ENCODE measurements around the gene HYDIN. TPM values are rescaled to one million over a fixed set of nuclear protein-coding genes. Genes with fewer than 3 reads are reported as not detected.

Gene HYDIN
- polyA plus RNA-seq, 1 donor from 2014 or later = 2.2 TPM

DNA sequence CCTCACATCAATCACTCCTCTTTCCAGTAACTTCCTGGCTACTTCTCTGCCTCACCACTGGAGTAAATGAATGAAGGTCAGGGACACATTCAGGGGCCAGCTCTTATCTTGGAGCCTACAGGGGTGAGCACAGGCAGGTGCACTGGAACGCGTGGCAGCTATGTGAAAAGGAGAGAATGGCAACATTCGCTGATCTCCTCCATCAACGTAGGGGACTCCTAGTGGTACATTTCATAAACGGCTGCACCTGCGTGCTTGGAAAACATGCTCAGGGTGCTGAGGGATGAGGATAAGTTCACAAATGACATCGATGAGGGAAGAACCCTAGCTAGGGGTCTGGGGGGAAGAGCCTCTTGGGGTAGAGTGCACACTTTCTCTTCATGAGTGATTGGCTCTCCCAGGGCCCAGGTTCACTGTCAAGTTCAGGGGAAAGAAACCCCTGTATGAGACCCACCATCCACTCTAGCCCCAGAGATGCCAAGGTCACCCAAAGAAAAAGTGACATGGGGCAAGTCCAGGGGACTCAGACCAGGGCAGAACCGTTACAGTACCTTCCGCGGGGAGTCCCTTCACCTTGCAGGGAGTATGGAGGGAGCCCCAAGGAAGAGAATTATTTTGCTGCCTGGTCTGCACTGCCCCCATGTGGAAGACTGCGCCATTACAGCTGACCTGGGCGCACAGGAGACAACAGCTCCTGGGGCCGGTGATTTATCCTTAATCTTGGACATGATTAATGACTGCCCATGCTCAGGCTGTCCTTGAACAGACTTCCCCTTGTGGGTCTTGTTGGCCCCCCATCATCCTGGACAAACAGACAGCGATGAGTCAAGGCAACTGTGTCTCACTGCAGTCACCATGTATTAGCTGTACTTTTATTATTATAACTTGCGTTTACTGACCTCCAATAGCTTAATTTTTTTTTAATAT, 459.6 kb downstream of the HYDIN start:
- Histone ChIP-seq H3K4me3 (ENCODE audit: low read length) (no peak overlapping the region), H4K20me1 (ENCODE audit: insufficient read depth) (no peaks in the 10 kb centered on the region), H3K4me2 (ENCODE audit: low read length) (no peak overlapping the region), H3K27me3 (ENCODE audit: insufficient read depth, low read depth, low read length) (no peaks in the 10 kb centered on the region), H3K36me3 (ENCODE audit: insufficient read depth, low read length) (no peaks in the 10 kb centered on the region), H3K27ac (ENCODE audit: low read length) (no peak overlapping the region), H3K9me2 (ENCODE audit: insufficient read depth, low read length) (no peaks in the 10 kb centered on the region), H3K79me2 (replicated peaks; ENCODE audit: insufficient read depth, low read length) (no peaks in the 10 kb centered on the region), H3K9me3 (ENCODE audit: low read length) (no peaks in the 10 kb centered on the region), H3K9ac (ENCODE audit: low read length) (no peak overlapping the region), H3F3A (ENCODE audit: insufficient read depth, low read length, poor library complexity, severe bottlenecking) (no peaks in the 10 kb centered on the region), H2AFZ (ENCODE audit: low read depth, low read length) (no peak overlapping the region)
- TF ChIP-seq SMC3 (conservative IDR thresholded peaks at IDR 0.05; ENCODE audit: poor library complexity) (peak; percentile 85), RAD21 (conservative IDR thresholded peaks at IDR 0.05) (peak; percentile 88), MXI1 (conservative IDR thresholded peaks at IDR 0.05; ENCODE audit: poor library complexity, severe bottlenecking) (peak; percentile 9), TAF1 (IDR thresholded peaks at IDR 0.05; ENCODE audit: low read depth) (no peak), EP300 (conservative IDR thresholded peaks at IDR 0.05; ENCODE audit: poor library complexity, severe bottlenecking) (no peak)
- TF ChIP-seq, protein P1, sequence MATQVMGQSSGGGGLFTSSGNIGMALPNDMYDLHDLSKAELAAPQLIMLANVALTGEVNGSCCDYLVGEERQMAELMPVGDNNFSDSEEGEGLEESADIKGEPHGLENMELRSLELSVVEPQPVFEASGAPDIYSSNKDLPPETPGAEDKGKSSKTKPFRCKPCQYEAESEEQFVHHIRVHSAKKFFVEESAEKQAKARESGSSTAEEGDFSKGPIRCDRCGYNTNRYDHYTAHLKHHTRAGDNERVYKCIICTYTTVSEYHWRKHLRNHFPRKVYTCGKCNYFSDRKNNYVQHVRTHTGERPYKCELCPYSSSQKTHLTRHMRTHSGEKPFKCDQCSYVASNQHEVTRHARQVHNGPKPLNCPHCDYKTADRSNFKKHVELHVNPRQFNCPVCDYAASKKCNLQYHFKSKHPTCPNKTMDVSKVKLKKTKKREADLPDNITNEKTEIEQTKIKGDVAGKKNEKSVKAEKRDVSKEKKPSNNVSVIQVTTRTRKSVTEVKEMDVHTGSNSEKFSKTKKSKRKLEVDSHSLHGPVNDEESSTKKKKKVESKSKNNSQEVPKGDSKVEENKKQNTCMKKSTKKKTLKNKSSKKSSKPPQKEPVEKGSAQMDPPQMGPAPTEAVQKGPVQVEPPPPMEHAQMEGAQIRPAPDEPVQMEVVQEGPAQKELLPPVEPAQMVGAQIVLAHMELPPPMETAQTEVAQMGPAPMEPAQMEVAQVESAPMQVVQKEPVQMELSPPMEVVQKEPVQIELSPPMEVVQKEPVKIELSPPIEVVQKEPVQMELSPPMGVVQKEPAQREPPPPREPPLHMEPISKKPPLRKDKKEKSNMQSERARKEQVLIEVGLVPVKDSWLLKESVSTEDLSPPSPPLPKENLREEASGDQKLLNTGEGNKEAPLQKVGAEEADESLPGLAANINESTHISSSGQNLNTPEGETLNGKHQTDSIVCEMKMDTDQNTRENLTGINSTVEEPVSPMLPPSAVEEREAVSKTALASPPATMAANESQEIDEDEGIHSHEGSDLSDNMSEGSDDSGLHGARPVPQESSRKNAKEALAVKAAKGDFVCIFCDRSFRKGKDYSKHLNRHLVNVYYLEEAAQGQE (IDR thresholded peaks at IDR 0.05; ENCODE audit: borderline replicate concordance) = no peak
- TF ChIP-seq, protein P2, sequence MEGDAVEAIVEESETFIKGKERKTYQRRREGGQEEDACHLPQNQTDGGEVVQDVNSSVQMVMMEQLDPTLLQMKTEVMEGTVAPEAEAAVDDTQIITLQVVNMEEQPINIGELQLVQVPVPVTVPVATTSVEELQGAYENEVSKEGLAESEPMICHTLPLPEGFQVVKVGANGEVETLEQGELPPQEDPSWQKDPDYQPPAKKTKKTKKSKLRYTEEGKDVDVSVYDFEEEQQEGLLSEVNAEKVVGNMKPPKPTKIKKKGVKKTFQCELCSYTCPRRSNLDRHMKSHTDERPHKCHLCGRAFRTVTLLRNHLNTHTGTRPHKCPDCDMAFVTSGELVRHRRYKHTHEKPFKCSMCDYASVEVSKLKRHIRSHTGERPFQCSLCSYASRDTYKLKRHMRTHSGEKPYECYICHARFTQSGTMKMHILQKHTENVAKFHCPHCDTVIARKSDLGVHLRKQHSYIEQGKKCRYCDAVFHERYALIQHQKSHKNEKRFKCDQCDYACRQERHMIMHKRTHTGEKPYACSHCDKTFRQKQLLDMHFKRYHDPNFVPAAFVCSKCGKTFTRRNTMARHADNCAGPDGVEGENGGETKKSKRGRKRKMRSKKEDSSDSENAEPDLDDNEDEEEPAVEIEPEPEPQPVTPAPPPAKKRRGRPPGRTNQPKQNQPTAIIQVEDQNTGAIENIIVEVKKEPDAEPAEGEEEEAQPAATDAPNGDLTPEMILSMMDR (IDR thresholded peaks at IDR 0.05; ENCODE audit: poor library complexity, severe bottlenecking) = peak; percentile 88

DNA sequence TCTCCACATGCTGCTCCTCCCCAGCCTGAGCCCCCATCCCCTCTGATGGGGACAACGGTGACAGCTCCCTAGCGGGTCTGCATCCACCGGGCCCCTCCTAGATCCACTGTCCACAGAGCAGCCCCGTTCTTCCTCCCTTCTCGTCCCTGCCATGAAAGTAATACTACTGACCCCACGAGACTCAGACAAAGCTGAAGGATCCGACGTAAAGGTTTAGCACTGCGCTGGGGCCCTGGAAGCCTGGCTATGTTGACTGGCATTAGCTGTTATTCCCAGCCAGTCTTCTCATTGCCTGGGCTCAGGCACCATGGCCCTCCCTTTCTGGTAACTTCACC, 460.3 kb downstream of the HYDIN start:
- H3K9me2 ChIP-seq (ENCODE audit: insufficient read depth, low read length) = no peaks in the 10 kb centered on the region
- no peaks in the 10 kb centered on the region for H3K9me3 ChIP-seq (ENCODE audit: low read length)
- TF ChIP-seq EZH2 (IDR thresholded peaks at IDR 0.05; ENCODE audit: borderline replicate concordance, insufficient read depth, low read length, poor library complexity, severe bottlenecking) (no peak), POLR2AphosphoS5 (IDR thresholded peaks at IDR 0.05) (no peak), SMC3 (conservative IDR thresholded peaks at IDR 0.05; ENCODE audit: poor library complexity) (no peak), TAF1 (IDR thresholded peaks at IDR 0.05; ENCODE audit: low read depth) (no peak), EP300 (conservative IDR thresholded peaks at IDR 0.05; ENCODE audit: poor library complexity, severe bottlenecking) (no peak), MXI1 (conservative IDR thresholded peaks at IDR 0.05; ENCODE audit: poor library complexity, severe bottlenecking) (no peak), RAD21 (conservative IDR thresholded peaks at IDR 0.05) (no peak)
- TF ChIP-seq, protein P2 (IDR thresholded peaks at IDR 0.05; ENCODE audit: poor library complexity, severe bottlenecking) = no peak
- TF ChIP-seq, protein P1 (IDR thresholded peaks at IDR 0.05; ENCODE audit: borderline replicate concordance) = no peak
- no peak overlapping the region for H3K4me3 ChIP-seq (ENCODE audit: low read length)
- H3K4me2 ChIP-seq (ENCODE audit: low read length) = no peak overlapping the region
- no peaks in the 10 kb centered on the region for H4K20me1 ChIP-seq (ENCODE audit: insufficient read depth)
- no peak overlapping the region for H3K9ac ChIP-seq (ENCODE audit: low read length)
- H3K27ac ChIP-seq (ENCODE audit: low read length) = no peak overlapping the region
- H2AFZ ChIP-seq (ENCODE audit: low read depth, low read length) = no peak overlapping the region
- H3K36me3 ChIP-seq (ENCODE audit: insufficient read depth, low read length) = no peaks in the 10 kb centered on the region
- no peaks in the 10 kb centered on the region for H3F3A ChIP-seq (ENCODE audit: insufficient read depth, low read length, poor library complexity, severe bottlenecking)
- no peaks in the 10 kb centered on the region for H3K27me3 ChIP-seq (ENCODE audit: insufficient read depth, low read depth, low read length)
- H3K79me2 ChIP-seq (replicated peaks; ENCODE audit: insufficient read depth, low read length) = no peaks in the 10 kb centered on the region
